ENCODE data around the gene MYL2.

Gene MYL2

GRCh38 chr12:110896559-110896958, 23.8 kb downstream of the MYL2 start:
- no peak for DNase-seq (ENCODE audit: low read depth)

- DNase-seq (ENCODE audit: low read depth): no peak
Observed at GRCh38 chr12:110893956-110894355, 26.4 kb downstream of the MYL2 start.

- no peak for DNase-seq (ENCODE audit: low read depth)
Observed at GRCh38 chr12:110889361-110889760, 31.0 kb downstream of the MYL2 start.

GRCh38 chr12:110888256-110888991, 32.0 kb downstream of the MYL2 start:
- DNase-seq (ENCODE audit: low read depth): no peak

GRCh38 chr12:110885152-110885840, 35.1 kb downstream of the MYL2 start:
- DNase-seq (ENCODE audit: low read depth): no peak

GRCh38 chr12:110883251-110883650, 37.1 kb downstream of the MYL2 start:
- no peak for DNase-seq (ENCODE audit: low read depth)

- DNase-seq (ENCODE audit: low read depth): no peak
Observed at GRCh38 chr12:110880651-110881050, 39.7 kb downstream of the MYL2 start.

GRCh38 chr12:110874781-110875180, 45.6 kb downstream of the MYL2 start:
- DNase-seq (ENCODE audit: low read depth): no peak

GRCh38 chr12:110874351-110874750, 46.0 kb downstream of the MYL2 start:
- DNase-seq (ENCODE audit: low read depth): no peak

- DNase-seq (ENCODE audit: low read depth): no peak
Observed at GRCh38 chr12:110872100-110872499, 48.3 kb downstream of the MYL2 start.

- no peak for DNase-seq (ENCODE audit: low read depth)
Observed at GRCh38 chr12:110869803-110870202, 50.6 kb downstream of the MYL2 start.

GRCh38 chr12:110869026-110869425, 51.4 kb downstream of the MYL2 start:
- no peak for DNase-seq (ENCODE audit: low read depth)

- no peak for DNase-seq (ENCODE audit: low read depth)
Observed at GRCh38 chr12:110865521-110865920, 54.9 kb downstream of the MYL2 start.

- DNase-seq (ENCODE audit: low read depth): no peak
Observed at GRCh38 chr12:110863161-110863560, 57.2 kb downstream of the MYL2 start.

- DNase-seq (ENCODE audit: low read depth): no peak
Observed at GRCh38 chr12:110862329-110862728, 58.0 kb downstream of the MYL2 start.

- no peak for DNase-seq (ENCODE audit: low read depth)
Observed at GRCh38 chr12:110861729-110862128, 58.6 kb downstream of the MYL2 start.
